ENCODE measurements around the gene GRID2.

GRID2 gene

DNA sequence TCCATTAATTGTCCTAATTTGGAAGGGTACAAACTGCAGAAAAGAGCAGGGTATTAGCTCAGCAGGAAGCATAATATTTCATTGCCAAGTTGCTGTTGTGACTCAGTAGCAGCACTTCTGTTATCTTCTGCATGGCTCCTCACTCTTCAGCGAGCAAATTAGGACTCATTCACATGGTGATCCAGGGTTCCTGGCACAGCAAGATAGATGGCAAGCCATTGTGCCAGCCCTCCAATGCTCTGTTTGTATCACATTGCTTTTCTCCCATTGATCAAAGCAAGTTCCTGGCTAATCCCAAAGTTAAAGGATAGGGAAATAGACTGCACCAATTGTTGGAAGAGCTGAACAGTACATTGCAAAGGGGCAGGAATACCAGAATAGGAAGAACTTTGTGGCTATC is 1142.3 kb downstream of the GRID2 start:
- FAIRE-seq (no peak), DNase-seq (ENCODE audit: insufficient read length, low spot score) (no peak)

DNA sequence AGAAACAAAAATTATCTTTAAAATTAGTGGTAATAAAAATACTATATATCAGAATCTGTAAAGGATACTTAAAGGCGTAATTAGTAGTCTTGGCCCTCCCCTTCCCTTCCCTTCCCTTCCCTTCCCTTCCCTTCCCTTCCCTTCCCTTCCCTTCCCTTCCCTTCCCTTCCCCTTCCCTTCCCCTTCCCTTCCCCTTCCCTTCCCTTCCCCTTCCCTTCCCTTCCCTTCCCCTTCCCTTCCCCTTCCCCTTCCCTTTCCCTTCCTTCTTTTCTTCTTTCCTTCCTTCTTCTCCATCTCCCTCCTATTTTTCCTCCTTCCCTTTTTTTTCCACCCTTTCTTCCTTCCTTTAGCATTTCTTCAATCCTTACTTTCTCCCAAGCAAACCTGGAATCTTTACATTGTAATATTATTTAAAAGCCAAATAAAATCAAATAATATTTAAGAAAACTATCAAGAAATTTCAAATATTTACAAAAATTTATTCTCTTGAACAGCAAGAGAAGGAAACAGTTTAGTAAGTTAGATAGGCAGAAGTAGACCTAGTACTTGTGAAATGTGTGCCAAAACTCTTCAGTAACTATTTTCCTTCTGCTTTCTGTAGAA is 1145.0 kb downstream of the GRID2 start:
- no peak for DNase-seq (ENCODE audit: insufficient read length, low spot score)
- FAIRE-seq, result no peak

DNA sequence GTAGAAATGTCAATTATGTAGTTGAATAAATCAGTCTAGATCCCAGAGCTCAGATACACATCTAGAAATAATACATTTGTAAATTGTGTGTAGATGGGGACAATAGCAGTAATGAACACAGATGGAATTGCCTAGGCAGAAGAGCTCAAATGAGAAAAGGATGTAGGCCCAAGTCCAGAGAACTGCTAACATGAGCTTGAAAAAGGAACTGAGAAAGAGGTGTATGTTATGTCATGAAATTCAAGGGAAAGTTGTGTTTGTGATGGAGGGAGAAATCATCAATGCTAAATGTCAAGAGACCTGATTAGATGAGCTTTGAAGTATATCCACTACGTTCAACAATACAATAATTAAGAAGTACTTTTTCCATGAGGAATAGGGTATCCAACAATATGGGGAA is 1148.2 kb downstream of the GRID2 start:
- no peak for FAIRE-seq

DNA sequence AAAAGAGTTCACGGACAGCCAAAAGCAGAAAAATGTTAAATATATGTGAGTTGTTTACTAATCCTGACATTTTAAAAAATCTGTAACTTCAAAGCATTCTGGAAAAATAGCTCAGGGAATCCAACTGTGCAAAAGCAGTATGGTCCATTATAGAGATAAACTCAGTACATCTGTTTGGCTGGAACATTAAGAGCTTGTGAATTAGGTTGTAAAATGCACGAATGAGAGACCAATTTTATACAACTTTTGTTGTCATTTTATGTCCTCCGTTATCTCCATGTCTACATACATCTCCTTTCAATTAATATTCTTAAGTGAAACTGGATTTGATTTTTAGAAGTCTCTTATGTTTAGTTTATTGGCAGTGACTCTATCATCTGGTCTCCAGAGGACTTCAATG is 1157.8 kb downstream of the GRID2 start:
- DNase-seq (ENCODE audit: insufficient read length, low spot score), result no peak
- FAIRE-seq, result no peak

More for the DNA sequence above, 1148.2 kb downstream of the GRID2 start:
- DNase-seq (ENCODE audit: insufficient read length, low spot score), result no peak

DNA sequence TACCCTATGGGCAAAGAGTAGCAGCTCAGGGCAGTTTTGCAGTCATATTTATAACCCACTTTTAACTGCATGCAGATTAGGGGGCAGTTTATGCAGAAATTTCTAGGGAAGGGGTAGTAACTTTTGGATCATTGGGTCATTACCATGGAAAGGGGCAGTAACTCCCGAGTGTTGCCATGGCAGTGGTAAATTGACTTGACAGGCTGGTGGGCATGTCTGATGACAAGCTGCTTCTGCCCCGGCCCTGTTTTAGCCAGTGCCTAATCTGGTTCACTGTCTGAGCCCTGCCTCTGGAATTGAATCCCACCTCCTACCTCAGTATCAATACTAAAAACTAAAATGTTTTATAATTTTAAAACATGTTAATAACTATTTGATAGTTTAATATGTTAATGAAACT is 1162.7 kb downstream of the GRID2 start:
- no peak for DNase-seq (ENCODE audit: insufficient read length, low spot score)
- no peak for FAIRE-seq

DNA sequence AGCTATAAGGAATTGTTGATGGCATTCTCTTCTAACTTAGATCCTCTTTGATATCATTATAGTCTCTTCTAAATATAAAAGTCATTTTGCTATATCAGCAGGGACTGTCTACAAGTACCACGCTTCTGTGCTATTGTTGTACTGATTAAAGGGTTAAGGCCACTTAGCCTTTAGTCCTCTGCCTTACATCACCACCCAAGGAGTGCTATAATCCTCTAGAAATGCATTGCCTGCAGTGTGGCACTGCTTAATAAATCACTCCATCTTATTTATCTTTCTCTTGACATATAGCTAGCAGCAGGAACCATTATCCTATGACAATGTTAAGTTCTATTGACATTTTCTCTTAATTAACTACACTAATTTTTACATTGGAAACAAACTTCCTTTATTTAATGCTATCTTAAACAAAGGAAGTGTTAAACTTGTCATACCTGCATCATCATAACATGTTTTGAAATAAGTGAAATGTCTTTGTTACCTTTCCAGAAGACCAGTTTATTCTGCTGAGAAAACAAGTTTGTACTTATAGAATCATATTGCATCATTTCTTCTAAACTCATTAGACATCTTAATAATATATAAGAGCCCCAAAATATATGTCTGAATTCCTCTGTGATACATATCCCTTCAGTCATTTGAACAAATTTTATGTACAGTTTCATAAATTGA is 1163.9 kb downstream of the GRID2 start:
- FAIRE-seq (no peak), DNase-seq (ENCODE audit: insufficient read length, low spot score) (no peak)

GRCh38 chr4:93469560-93469959 is 1165.8 kb downstream of the GRID2 start:
- FAIRE-seq (no peak), DNase-seq (ENCODE audit: insufficient read length, low spot score) (no peak)

- no peak for DNase-seq (ENCODE audit: insufficient read length, low spot score)
- no peak for FAIRE-seq
Measured at GRCh38 chr4:93475730-93476129, 1172.0 kb downstream of the GRID2 start.

GRCh38 chr4:93478805-93479204 is 1175.0 kb downstream of the GRID2 start:
- FAIRE-seq, result no peak
- DNase-seq (ENCODE audit: insufficient read length, low spot score), result no peak

GRCh38 chr4:93480452-93480851 is 1176.7 kb downstream of the GRID2 start:
- DNase-seq (ENCODE audit: insufficient read length, low spot score) (no peak), FAIRE-seq (no peak)

DNA sequence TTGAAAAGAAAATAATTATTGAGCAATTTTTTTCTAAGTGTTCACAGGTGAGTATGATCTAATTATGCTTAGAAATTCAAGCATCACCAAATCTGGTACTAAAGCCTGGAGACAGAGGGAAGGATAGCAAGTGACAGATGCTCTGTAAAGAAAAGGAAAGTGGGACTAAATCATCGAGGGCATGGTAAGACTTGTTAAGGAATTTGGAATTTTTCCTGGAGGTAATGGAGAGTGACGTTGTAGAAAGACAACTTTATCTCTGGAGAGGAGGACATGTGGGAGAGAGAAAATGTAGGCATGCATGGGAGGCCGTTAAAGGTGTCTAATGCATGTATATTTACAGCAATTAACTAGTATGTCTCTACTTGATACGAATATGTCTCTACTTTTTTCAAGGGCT is 1191.6 kb downstream of the GRID2 start:
- no peak for FAIRE-seq
- DNase-seq (ENCODE audit: insufficient read length, low spot score), result no peak

DNA sequence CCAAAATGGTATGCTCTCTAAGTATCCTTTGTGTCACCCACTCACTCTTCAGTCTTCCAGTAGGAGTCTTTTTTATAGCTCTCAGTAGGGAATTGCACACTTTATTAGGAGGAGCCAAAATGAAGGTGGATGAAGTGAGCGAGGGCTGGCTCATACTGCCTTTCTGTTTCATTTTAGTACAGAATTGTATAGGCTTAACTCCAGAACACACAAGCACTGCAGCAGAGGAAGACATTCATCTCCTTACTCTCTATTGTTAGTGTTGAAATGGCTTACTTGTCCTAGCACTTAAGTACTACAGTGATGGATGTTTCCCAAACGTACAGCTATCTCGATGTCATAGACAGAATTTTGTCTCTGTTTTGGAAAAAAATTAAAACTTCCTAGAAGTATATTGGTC is 1197.5 kb downstream of the GRID2 start:
- DNase-seq (ENCODE audit: insufficient read length, low spot score) (no peak), FAIRE-seq (no peak)

GRCh38 chr4:93501946-93502345 is 1198.2 kb downstream of the GRID2 start:
- DNase-seq (ENCODE audit: insufficient read length, low spot score) (no peak), FAIRE-seq (no peak)

GRCh38 chr4:93502991-93503390 is 1199.2 kb downstream of the GRID2 start:
- FAIRE-seq (no peak), DNase-seq (ENCODE audit: insufficient read length, low spot score) (no peak)

GRCh38 chr4:93513851-93514250 is 1210.1 kb downstream of the GRID2 start:
- DNase-seq (ENCODE audit: insufficient read length, low spot score), result no peak
- FAIRE-seq, result no peak

GRCh38 chr4:93515208-93515607 is 1211.4 kb downstream of the GRID2 start:
- no peak for DNase-seq (ENCODE audit: insufficient read length, low spot score)
- no peak for FAIRE-seq

DNA sequence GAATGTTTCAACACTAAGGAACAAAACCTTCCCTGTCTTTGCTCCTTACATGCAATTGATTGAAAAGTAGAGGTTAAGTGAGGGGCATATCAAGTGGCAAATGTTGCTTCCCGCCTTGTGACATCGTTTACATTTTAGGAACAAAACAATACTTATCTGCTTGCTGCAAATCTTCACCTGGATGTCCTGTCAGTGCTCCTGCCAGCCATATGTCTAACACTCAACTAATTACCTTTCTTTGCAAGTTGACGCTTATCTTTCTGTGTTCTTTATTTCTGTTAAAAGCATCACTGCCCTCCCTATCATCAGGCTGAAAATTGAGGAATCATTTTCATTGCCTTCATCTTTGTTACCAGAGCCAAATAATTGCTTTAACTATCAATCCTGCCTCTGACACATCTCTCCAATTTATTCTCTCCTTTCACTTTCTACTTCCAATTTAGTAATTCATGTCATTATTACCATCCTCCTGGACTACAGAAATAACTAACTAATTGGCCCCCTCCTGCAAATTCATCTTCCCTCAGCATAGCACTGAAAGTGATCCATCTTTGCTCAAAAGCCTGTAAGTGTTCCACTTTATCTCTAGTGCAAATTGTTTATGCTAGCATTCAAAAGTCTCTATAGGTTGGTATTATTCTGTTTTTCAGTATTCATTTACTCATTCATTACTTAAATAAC is 1226.1 kb downstream of the GRID2 start:
- FAIRE-seq (no peak), DNase-seq (ENCODE audit: insufficient read length, low spot score) (no peak)

DNA sequence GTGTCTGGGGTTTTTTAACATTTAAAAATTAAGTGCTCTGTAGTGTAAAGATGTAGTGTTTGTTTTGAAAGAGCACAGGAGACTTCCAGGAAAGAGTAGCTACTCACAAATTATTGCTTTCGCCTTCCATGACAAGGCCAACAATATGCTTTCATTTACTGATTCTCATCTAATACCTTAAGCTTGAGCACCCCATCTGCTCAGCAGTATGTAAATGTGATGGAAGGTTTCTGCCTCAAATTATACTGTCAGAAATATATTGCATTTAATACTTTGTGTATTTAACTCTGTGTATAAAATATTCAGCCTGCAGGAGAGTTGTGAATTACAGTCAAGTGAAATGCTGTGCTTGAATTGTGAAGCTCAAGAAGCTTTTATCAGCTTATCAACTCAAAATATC is 1228.5 kb downstream of the GRID2 start:
- FAIRE-seq (no peak), DNase-seq (ENCODE audit: insufficient read length, low spot score) (no peak)

- FAIRE-seq (no peak), DNase-seq (ENCODE audit: insufficient read length, low spot score) (no peak)
Measured at GRCh38 chr4:93540562-93540961, 1236.8 kb downstream of the GRID2 start.

- no peak for DNase-seq (ENCODE audit: insufficient read length, low spot score)
- no peak for FAIRE-seq
Measured at GRCh38 chr4:93561842-93562241, 1258.1 kb downstream of the GRID2 start.

- FAIRE-seq (no peak), DNase-seq (ENCODE audit: insufficient read length, low spot score) (no peak)
Measured at GRCh38 chr4:93568758-93569157, 1265.0 kb downstream of the GRID2 start.

DNA sequence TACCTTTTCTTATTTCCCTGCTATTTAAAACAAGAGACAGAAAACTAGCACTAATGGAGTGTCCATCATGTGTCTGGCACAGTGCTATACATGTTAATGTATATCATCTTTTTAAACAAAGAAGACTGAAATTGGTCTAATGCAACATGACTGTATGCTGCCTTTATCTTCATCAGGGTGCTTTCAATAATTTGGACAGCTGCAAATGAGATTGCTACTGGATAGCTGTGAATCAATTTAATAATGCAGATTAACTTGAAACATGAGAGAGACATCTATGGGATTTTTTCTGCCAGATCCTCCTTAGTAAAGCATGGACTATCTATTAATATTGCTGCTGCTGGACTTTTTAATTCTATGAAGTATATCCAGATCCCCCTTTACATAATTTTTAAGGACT is 1269.5 kb downstream of the GRID2 start:
- FAIRE-seq, result no peak
- DNase-seq (ENCODE audit: insufficient read length, low spot score), result no peak
